Measurements from ENCODE around the gene SIPA1.
A peak's percentile ranks its signal among the peaks of the same experiment; 100 is the strongest.
"Not testable (repeated sequence)": the region's sequence is repeated elsewhere in the genome, so short reads cannot be mapped to it uniquely, and the experiment has no call there.

The SIPA1 gene

DNA sequence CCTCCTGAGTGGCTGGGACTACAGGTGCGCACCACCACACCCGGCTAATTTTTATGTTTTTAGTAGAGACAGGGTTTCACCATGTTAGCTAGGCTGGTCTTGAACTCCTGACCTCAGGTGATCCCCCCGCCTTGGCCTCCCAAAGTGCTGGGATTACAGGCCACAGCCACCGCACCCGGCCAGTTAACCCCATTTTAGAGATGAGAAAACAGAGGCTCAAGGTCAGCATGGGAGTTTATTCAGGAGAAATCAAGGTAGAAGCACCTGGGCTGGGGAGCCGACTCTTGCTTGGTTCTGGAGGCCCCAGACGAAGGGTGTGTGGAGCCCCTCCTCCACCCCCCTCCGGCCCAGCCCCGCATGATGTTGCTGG, 1.3 kb downstream of the SIPA1 start:
- not testable (repeated sequence) for DNase-seq (ENCODE audit: low read depth, low spot score); H3K4me3 ChIP-seq (ENCODE audit: low read length)

GRCh38 chr11:65639623-65640482, 2.0 kb downstream of the SIPA1 start:
- peak; percentile 49 for DNase-seq (ENCODE audit: low read depth, low spot score)
- H3K4me3 ChIP-seq (ENCODE audit: low read length) = no peak overlapping the region

GRCh38 chr11:65640483-65641296, 2.8 kb downstream of the SIPA1 start:
- DNase-seq (ENCODE audit: low read depth, low spot score) = no peak
- H3K4me3 ChIP-seq (ENCODE audit: low read length) = no peak overlapping the region

- DNase-seq (ENCODE audit: low read depth, low spot score) = no peak
- H3K4me3 ChIP-seq (ENCODE audit: low read length) = no peak overlapping the region
These were observed 3.6 kb downstream of the SIPA1 start for GRCh38 chr11:65641297-65642013.

DNA sequence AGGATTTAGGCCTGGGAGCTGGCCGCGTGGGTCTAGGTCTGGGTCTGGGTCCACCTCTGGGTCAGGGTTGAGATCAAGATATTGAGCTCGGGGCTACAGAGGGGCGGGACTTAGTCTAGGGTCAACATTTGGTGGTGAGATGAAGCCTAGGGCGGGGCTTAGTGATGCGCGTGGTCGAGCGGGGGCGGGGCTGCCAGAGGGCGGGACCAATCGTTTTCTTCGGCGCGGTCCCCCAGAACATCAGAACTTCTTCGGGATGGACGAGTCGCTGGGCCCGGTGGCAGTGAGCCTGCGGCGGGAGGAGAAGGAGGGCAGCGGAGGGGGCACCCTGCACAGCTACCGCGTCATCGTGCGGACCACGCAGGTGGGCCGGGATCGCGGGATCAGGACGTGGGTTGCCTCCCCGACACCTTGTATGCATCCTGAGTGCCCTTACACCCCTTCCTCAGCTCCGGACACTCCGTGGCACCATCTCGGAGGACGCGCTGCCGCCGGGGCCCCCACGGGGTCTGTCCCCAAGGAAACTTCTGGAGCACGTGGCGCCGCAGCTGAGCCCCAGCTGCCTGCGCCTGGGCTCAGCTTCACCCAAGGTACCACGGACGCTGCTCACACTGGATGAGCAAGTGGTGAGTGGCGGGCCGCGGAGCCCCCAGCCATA, 4.2 kb downstream of the SIPA1 start:
- no peak for DNase-seq (ENCODE audit: low read depth, low spot score)
- no peak overlapping the region for H3K4me3 ChIP-seq (ENCODE audit: low read length)

DNA sequence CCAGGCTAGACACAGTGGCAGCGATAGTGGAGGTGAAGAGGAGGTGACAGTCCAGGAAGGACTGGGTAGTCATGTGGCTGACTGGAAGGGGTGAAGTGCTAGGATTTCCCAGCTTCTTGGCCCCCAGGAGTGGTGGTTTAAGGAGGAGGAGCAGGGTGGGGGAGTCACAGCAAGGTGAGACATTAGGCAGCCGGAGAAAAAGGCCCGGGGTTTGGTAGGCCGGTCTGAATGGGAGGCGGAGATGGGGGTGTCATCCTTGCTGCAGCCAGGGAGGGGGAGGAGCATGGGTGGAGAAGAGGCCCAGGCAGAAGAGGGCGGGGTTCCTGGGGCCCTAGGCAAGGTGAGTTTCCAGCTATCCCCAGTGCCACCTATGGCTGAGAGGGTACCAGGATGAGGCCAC, 6.1 kb downstream of the SIPA1 start:
- H3K4me3 ChIP-seq (ENCODE audit: low read length) = no peak overlapping the region
- DNase-seq (ENCODE audit: low read depth, low spot score) = no peak

GRCh38 chr11:65644837-65645236, 6.9 kb downstream of the SIPA1 start:
- no peak for DNase-seq (ENCODE audit: low read depth, low spot score)

GRCh38 chr11:65645710-65646109, 7.8 kb downstream of the SIPA1 start:
- no peak for DNase-seq (ENCODE audit: low read depth, low spot score)

More at GRCh38 chr11:65644837-65645236, 6.9 kb downstream of the SIPA1 start:
- no peak overlapping the region for H3K4me3 ChIP-seq (ENCODE audit: low read length)

GRCh38 chr11:65646288-65646957, 8.5 kb downstream of the SIPA1 start:
- DNase-seq (ENCODE audit: low read depth, low spot score) = no peak
- no peak overlapping the region for H3K4me3 ChIP-seq (ENCODE audit: low read length)

More at GRCh38 chr11:65645710-65646109, 7.8 kb downstream of the SIPA1 start:
- no peak overlapping the region for H3K4me3 ChIP-seq (ENCODE audit: low read length)

DNA sequence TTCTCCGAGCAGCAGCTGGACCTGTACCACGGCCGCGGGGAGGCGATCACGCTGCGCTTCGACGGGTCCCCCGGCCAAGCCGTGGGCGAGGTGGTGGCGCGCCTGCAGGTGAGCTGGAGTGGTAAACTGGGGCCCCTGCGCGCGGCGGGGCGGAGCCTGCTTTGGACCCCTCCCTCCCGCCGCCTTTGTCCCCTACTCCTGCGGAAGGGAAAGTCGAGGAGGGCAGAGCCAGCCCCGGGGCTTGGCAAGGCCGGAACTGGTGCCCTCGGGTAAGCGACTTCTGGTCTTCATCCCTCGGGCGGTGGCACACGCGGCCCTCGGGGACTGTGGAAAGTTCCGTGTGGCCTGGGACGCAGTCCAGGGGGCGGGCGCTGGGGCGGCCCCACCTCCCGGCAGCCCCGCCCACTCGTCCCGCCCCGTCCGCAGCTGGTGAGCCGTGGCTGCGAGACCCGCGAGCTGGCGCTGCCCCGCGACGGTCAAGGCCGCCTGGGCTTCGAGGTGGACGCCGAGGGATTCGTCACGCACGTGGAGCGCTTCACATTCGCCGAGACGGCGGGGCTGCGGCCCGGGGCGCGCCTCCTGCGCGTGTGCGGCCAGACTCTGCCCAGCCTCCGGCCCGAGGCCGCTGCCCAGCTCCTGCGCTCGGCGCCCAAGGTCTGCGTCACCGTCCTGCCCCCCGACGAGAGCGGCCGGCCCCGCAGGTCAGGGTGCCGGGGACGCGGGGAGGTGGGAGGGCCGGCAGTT, 9.2 kb downstream of the SIPA1 start:
- DNase-seq (ENCODE audit: low read depth, low spot score) = no peak
- H3K4me3 ChIP-seq (ENCODE audit: low read length) = no peak overlapping the region

DNA sequence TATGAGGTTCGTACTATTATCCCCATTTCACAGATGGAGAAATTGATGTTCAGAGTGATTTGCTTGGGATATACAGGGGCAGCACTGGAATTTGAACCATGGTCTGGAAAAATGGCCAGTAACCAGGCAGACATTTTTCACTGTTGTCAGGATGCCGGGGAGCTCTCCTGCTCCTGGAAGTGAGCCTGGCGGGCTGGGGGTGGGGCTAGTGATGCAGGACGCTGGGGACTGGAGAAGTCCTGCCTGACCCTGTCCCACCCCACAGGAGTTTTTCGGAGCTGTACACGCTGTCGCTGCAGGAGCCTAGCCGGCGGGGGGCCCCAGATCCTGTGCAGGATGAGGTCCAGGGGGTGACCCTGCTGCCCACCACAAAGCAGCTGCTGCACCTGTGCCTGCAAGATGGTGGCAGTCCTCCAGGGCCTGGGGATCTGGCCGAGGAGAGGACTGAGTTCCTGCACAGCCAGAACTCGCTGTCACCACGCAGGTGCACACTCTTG, 11.1 kb downstream of the SIPA1 start:
- H3K4me3 ChIP-seq (ENCODE audit: low read length) = no peak overlapping the region
- no peak for DNase-seq (ENCODE audit: low read depth, low spot score)

DNA sequence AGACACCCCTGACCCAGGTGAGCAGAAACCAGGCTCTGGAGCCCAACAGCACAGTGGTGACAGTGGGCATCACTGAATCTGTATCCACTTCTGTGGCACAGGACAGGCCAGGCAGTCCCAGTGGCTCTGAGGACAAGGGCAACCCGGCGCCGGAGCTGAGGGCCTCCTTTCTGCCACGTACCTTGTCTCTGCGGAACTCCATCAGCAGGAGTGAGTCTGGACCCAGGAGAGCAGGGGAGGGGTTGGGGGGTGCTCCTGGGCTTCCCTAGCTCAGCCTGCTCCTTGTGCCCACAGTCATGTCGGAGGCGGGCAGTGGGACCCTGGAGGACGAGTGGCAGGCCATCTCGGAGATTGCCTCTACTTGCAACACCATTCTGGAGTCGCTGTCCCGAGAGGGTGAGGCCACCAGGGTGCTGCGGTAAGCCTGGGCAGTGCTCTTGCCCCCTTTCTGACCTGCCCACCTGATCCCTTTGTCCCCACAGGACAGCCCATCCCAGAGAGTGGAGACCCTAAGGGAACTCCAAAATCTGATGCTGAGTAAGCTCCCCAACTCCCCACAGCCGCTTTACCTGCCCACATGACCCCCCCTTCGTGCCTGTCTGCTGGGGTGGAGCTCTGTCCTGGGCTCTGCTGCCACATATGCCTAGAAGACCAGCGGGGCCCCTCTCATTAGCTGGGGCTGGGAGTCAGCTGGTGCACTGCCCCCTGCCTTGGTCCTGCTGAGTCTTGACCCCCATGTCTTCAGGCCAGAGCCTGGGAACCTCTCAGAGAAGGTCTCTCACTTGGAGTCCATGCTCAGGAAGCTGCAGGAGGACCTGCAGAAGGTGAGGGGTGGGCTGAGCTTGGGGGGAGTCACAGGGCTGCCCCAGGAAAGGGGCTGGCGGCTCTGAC, 12.0 kb downstream of the SIPA1 start:
- no peak overlapping the region for H3K4me3 ChIP-seq (ENCODE audit: low read length)

DNA sequence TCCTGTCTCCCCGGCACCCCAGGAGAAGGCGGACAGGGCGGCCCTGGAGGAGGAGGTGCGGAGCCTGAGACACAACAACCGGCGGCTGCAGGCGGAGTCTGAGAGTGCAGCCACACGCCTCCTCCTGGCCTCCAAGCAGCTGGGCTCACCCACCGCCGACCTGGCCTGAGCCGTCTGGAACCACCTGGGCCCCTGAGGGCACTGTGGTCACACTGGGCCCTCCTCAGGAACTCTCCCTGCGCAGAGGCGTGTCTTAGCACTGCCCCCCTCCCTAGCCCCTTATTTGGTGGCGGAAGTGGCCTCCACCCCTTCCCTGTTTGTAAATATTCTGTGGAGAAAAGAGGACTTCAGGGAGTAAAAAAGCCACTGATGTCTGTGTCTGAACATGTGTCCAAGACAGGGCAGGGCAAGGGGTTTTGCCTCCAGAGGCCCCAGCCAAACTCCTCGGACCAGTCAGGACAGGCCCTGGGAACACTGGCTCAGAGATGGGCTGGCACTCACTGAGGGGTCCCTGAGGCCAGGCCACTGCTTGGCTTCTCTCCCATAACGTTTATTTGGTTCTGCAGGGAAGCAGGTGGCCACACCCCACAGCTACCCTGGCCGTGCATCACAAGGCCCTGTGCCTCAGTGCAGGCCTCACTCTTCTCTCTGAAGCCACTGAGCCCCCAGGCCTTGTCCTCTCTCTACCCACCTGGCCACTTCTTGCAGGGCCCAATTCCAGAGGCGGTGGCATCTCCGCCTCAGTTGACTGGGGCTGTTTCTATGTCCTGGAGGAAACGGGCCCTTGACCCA, 12.8 kb downstream of the SIPA1 start:
- DNase-seq (ENCODE audit: low read depth, low spot score) = no peak
- no peak overlapping the region for H3K4me3 ChIP-seq (ENCODE audit: low read length)

More for the DNA sequence above, 12.0 kb downstream of the SIPA1 start:
- DNase-seq (ENCODE audit: low read depth, low spot score) = no peak

- DNase-seq (ENCODE audit: low read depth, low spot score) = no peak
- no peak overlapping the region for H3K4me3 ChIP-seq (ENCODE audit: low read length)
These were observed 13.4 kb downstream of the SIPA1 start for GRCh38 chr11:65651339-65651588.

- no peak for DNase-seq (ENCODE audit: low read depth, low spot score)
- peak overlapping the region; percentile 62 for H3K4me3 ChIP-seq (ENCODE audit: low read length)
These were observed 13.9 kb downstream of the SIPA1 start for GRCh38 chr11:65651589-65652510.

Data from Jurkat, Clone E6-1 (cell line).